HG03439 (cell line): ENCODE measurements around the gene AKAP6.

Source experiments
- ATAC-seq: cut with Tn5 transposase; IDR thresholded peaks from one replicate; pipeline ENCODE4 v1.9.1; 2021; ENCODE audit warnings: mild to moderate bottlenecking, moderate library complexity; ENCODE audit not compliant: unreplicated experiment

Gene AKAP6

DNA sequence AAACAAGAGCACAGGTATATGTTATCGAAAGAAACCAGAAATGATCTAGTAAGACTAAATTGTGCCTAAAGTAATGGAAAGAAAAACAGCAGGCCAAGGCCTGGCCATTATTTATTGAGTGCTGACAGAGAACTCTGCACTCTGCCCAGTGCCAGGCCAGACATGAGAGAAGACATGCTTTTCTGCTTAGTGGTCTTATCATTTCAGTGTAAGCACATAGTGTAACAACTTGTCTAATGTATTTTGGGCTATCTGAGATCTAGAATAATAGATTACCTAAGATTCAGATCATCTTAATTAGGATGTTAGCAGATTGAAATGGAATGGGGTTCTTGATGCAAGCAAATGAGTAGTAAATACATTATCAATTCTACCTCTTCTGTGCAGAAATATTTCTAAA lies 278.3 kb downstream of the AKAP6 start:
- ATAC-seq = no peak

DNA sequence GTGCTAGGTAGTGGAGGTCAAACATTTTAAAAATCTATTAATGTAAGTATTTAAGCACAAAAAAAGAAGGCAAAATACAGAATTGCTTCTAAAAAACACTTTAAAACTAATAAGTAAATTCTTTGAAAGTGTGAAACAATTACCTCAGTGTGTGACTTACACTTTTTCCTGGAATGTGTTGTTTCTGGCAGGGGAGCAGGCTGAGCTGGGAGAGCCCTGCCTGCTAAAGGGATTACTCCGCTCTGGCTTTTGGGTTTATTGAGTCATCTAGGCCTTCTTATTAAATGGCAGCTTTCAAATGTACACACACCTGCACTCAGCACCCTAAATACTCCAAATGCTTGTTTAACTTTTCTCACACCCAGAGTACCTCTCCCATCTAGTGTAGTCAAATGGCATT lies 279.8 kb downstream of the AKAP6 start:
- no peak for ATAC-seq

DNA sequence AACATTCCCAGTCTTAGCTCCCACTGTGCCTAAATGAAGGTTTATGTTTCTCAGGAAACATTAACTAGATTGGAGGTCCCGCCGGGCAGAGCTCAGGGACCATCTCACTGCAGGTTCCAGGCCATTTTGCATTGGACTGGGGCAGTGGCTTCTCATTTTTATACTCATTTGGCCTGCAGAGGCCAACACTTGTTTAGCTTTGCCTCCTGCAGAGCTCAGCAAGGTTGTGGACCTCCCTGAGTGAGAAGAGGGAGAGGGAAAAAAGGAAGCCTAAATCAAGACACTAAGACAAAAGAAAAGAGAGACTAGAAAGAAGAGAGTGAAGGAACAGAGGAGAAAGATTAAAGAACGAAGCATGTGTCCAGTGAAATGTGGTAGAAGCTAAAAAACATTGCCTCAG lies 280.3 kb downstream of the AKAP6 start:
- ATAC-seq = no peak

GRCh38 chr14:32611752-32612151 lies 282.7 kb downstream of the AKAP6 start:
- ATAC-seq = no peak

- no peak for ATAC-seq
Measured at GRCh38 chr14:32618991-32619390, 289.9 kb downstream of the AKAP6 start.

- ATAC-seq = no peak
Measured at GRCh38 chr14:32620303-32620702, 291.2 kb downstream of the AKAP6 start.

DNA sequence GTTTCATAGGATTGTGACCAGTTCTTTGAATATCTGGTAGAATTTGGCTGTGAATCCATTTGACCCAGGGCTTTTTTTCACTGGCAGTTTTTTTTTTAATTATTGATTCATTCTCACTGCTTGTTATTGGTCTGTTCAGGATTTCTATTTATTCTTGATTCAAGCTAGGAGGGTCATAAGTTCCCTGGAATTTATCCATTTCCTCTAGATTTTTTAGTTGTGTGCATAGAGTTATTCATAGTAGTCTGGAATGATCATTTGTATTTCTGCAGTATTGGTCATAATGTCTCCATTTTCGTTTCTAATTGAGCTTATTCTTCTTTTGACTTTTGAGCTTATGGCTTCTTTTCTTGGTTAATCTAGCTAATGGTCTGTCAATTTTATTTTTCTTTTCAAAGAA lies 291.6 kb downstream of the AKAP6 start:
- no peak for ATAC-seq

DNA sequence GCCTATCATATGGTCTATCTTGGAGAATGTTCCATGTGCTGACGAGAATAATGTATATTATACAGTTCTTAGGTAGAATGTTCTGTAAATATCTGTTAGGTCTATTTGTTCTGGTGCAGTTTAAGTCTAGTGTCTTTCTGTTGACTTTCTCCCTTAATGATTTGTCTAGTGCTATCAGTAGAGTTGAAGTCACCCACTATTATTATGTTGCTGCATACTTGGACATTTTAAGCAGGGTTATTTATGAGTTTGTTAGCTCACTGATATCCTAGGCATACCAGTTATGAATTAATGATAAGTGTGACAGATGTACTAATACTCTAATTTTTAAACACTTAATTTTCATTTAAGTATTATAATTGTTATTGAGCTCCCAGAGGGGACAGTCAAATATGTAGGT lies 292.5 kb downstream of the AKAP6 start:
- no peak for ATAC-seq

GRCh38 chr14:32622742-32623141 lies 293.6 kb downstream of the AKAP6 start:
- ATAC-seq = no peak

GRCh38 chr14:32623300-32624093 lies 294.4 kb downstream of the AKAP6 start:
- ATAC-seq = no peak

GRCh38 chr14:32625211-32625610 lies 296.1 kb downstream of the AKAP6 start:
- ATAC-seq = no peak

DNA sequence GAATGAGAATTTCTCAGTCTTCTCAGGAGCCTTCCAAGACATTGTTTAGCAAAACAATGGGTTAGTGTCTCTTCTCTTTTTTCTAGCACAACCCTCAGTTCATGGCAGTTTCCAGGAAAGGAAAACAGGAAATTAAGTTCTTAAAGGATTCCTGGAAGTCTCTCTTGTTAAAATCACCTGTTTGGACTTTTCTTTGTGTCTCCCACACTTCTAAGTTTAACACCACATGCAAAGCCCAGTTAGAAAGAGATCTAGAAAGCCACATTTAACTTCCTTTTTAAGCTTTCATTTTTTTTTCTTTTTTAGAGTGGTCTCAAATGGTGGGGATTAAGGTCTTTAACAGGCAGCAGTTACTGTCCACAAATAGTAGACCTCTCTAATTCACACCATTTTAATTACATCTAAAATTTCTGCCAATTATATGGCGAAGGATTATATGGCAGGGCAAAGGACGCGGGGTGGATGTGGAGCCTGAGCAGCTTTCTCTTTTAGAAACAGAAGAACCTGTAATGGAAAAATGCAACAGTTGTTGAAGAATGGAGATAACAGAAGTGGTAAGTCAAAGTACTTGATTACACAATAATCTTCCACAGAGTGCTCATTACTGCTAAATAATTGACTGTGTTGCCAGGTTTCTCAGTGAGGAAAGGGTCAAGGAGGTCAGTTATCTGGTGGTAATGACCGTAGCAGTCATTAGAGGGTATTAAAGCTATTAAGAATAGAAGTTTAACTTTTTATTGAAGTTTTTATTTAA lies 298.6 kb downstream of the AKAP6 start:
- ATAC-seq = no peak

GRCh38 chr14:32629236-32629635 lies 300.1 kb downstream of the AKAP6 start:
- ATAC-seq = no peak

DNA sequence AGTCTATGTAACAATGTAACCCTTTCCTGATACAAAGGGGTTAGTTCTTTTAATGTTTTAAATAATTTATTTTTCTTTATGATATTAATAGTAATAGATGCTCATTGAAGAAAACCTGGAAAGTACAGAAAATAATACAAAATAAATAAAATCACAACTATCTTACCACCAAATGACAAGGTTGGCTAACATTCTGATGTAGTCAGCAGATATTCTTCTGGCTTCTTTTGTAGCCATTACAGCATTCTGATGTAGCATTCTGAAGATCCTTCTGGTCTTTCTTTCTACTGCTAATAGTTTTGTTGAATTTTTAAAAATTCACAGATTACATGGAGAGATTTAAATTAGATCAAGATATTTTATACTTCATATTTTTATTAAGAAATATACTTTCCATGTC lies 301.6 kb downstream of the AKAP6 start:
- ATAC-seq = no peak

- no peak for ATAC-seq
Measured at GRCh38 chr14:32633224-32633859, 304.2 kb downstream of the AKAP6 start.

GRCh38 chr14:32633930-32634329 lies 304.8 kb downstream of the AKAP6 start:
- no peak for ATAC-seq

- ATAC-seq = no peak
Measured at GRCh38 chr14:32635061-32635719, 306.1 kb downstream of the AKAP6 start.

DNA sequence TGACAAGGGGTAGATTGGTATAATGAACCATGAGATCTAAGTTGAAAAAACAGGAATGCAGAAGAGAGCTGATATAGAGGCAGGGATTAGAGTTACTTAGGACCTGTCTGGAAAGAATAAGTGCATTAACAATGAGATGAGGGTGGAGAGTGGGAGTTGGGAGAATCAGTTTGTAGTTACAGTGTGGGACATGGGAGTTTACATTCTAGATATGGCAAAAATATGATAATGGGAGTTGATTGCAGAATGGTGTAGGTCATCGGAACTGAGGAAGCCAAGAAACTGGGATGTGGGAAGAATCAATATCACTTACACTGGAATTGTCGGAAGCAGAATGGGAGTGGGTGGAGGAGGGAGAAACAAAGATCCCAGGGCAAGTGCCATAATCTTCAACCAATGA lies 308.5 kb downstream of the AKAP6 start:
- ATAC-seq = no peak

DNA sequence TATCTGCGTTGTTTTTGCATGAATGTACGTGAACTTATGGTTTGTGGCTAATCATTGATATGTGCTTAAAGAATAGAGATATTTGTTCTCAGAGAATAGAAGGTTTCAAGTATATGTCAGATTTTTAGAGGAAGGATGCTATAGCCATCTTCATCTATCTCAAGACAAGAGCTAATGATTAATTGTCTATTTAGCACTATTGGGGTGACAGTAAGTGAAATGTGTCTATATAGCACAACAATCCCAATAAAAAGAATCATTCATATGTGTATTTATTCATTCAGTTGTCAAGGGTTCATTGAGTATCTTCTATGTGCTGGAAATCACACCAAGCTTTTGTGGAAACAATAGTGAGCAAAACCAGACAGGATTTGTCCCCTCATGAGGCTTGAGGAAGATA lies 310.1 kb downstream of the AKAP6 start:
- ATAC-seq = no peak

DNA sequence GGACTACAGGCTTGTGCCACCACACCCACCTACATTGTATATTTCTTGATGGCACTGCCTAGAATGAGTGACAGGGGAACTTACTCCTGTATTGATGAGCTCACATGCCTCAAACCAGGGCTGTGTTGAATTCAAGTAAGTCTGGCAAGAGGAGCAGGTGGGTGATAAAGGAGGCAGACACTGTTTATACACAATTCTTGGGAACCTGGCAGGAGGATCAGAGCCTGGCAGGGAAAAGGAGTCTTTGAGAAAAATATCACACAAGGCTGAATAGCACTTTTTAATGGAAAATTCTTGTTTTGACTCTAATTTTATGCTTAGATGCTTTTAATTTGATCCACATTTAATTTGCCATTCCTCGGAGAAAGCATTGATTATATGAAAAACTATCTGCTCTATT lies 316.5 kb downstream of the AKAP6 start:
- no peak for ATAC-seq

DNA sequence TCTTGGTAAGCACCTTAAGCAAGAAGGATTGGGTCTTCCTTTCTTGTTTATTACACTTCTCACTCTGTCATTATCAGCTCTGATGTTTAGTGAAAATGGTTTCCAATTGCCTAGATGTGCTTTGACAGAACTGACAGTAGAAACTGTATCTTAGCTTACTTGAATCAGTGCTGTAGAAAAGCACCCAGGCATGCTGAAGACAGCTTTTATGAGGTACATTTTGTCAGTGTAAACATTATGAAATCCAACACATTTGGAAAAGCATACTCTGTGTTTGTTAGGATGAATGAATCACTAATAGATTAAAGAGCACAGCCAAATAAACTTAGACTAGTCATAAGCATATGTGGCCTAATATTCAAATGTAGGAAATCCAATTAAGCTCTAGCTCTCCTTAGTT lies 319.3 kb downstream of the AKAP6 start:
- ATAC-seq = no peak
